ENCODE measurements around the gene KIDINS220.

Gene KIDINS220

GRCh38 chr2:8790739-8791162, 46.7 kb downstream of the KIDINS220 start:
- Histone ChIP-seq H3K4me1 (ENCODE audit: low read depth, poor library complexity, severe bottlenecking) (no peaks in the 10 kb centered on the region), H3K9ac (no peak overlapping the region), H3K79me2 (ENCODE audit: insufficient read depth, low read depth) (no peaks in the 10 kb centered on the region), H4K20me1 (ENCODE audit: insufficient read depth) (no peaks in the 10 kb centered on the region), H3K4me3 (IDR thresholded peaks at IDR 0.05; ENCODE audit: insufficient read depth, low read depth, low read length) (no peak overlapping the region), H3K27me3 (ENCODE audit: insufficient read depth, low read depth) (no peaks in the 10 kb centered on the region), H3K27ac (no peak overlapping the region), H3K4me2 (no peak overlapping the region), H2AFZ (ENCODE audit: low read depth) (no peak overlapping the region), H3K36me3 (ENCODE audit: insufficient read depth) (no peaks in the 10 kb centered on the region; the same call in 1 of the 2 replicates)
- TF ChIP-seq CTCF (conservative IDR thresholded peaks at IDR 0.05; ENCODE audit: low read depth, low read length): no peak

- Histone ChIP-seq H3K4me2 (no peak overlapping the region), H4K20me1 (ENCODE audit: insufficient read depth) (no peaks in the 10 kb centered on the region), H3K36me3 (ENCODE audit: insufficient read depth) (no peaks in the 10 kb centered on the region), H3K4me1 (ENCODE audit: low read depth, poor library complexity, severe bottlenecking) (no peaks in the 10 kb centered on the region), H3K4me3 (IDR thresholded peaks at IDR 0.05; ENCODE audit: insufficient read depth, low read depth, low read length) (no peak overlapping the region), H3K79me2 (ENCODE audit: insufficient read depth, low read depth) (no peaks in the 10 kb centered on the region), H3K9ac (no peak overlapping the region), H3K27ac (no peak overlapping the region), H2AFZ (ENCODE audit: low read depth) (no peak overlapping the region), H3K27me3 (ENCODE audit: insufficient read depth, low read depth) (no peaks in the 10 kb centered on the region)
- no peak for TF ChIP-seq CTCF (conservative IDR thresholded peaks at IDR 0.05; ENCODE audit: low read depth, low read length)
Observed at GRCh38 chr2:8786463-8786862, 51.0 kb downstream of the KIDINS220 start.

- Histone ChIP-seq H3K27ac (no peak overlapping the region), H3K27me3 (ENCODE audit: insufficient read depth, low read depth) (no peaks in the 10 kb centered on the region), H3K4me1 (ENCODE audit: low read depth, poor library complexity, severe bottlenecking) (no peaks in the 10 kb centered on the region), H3K79me2 (ENCODE audit: insufficient read depth, low read depth) (no peaks in the 10 kb centered on the region), H3K4me3 (IDR thresholded peaks at IDR 0.05; ENCODE audit: insufficient read depth, low read depth, low read length) (no peak overlapping the region), H2AFZ (ENCODE audit: low read depth) (no peak overlapping the region), H3K36me3 (ENCODE audit: insufficient read depth) (no peaks in the 10 kb centered on the region), H3K9ac (no peak overlapping the region), H3K4me2 (no peak overlapping the region), H4K20me1 (ENCODE audit: insufficient read depth) (no peaks in the 10 kb centered on the region)
- no peak for TF ChIP-seq CTCF (conservative IDR thresholded peaks at IDR 0.05; ENCODE audit: low read depth, low read length)
Observed at GRCh38 chr2:8779795-8780671, 57.4 kb downstream of the KIDINS220 start.

GRCh38 chr2:8774371-8774770, 63.0 kb downstream of the KIDINS220 start:
- no peaks in the 10 kb centered on the region for H3K27me3 ChIP-seq (ENCODE audit: insufficient read depth, low read depth)
- H2AFZ ChIP-seq (ENCODE audit: low read depth): no peak overlapping the region
- H3K36me3 ChIP-seq (ENCODE audit: insufficient read depth): no peaks in the 10 kb centered on the region
- H3K4me1 ChIP-seq (ENCODE audit: low read depth, poor library complexity, severe bottlenecking): no peaks in the 10 kb centered on the region
- no peak overlapping the region for H3K27ac ChIP-seq
- no peaks in the 10 kb centered on the region for H4K20me1 ChIP-seq (ENCODE audit: insufficient read depth)
- no peak overlapping the region for H3K4me2 ChIP-seq
- no peak overlapping the region for H3K4me3 ChIP-seq (IDR thresholded peaks at IDR 0.05; ENCODE audit: insufficient read depth, low read depth, low read length)
- no peaks in the 10 kb centered on the region for H3K79me2 ChIP-seq (ENCODE audit: insufficient read depth, low read depth)
- H3K9ac ChIP-seq: no peak overlapping the region
- TF ChIP-seq CTCF (conservative IDR thresholded peaks at IDR 0.05; ENCODE audit: low read depth, low read length): no peak
